ENCODE measurements around the gene DACT2.

GRCh38 chr6:168336967-168337366, 17.4 kb upstream of the DACT2 start:
- no peak for TF ChIP-seq CTCF (IDR thresholded peaks at IDR 0.05)
- TF ChIP-seq FOXK1 (CRISPR knock-in tag; IDR thresholded peaks at IDR 0.05) = no peak
- TF ChIP-seq AFF4 (CRISPR knock-in tag; IDR thresholded peaks at IDR 0.05; ENCODE audit: borderline replicate concordance) = no peak
- no peak for TF ChIP-seq ESRRA (CRISPR knock-in tag; IDR thresholded peaks at IDR 0.05; ENCODE audit: borderline replicate concordance)
- no peak for TF ChIP-seq MYBL2 (CRISPR knock-in tag; IDR thresholded peaks at IDR 0.05)
- TF ChIP-seq ZBTB43 (CRISPR knock-in tag; IDR thresholded peaks at IDR 0.05) = no peak
- no peak for TF ChIP-seq USF1 (CRISPR knock-in tag; IDR thresholded peaks at IDR 0.05)
- no peak for TF ChIP-seq MAX (CRISPR knock-in tag; IDR thresholded peaks at IDR 0.05)
